Measurements from ENCODE around the gene CHST10.

Gene CHST10

DNA sequence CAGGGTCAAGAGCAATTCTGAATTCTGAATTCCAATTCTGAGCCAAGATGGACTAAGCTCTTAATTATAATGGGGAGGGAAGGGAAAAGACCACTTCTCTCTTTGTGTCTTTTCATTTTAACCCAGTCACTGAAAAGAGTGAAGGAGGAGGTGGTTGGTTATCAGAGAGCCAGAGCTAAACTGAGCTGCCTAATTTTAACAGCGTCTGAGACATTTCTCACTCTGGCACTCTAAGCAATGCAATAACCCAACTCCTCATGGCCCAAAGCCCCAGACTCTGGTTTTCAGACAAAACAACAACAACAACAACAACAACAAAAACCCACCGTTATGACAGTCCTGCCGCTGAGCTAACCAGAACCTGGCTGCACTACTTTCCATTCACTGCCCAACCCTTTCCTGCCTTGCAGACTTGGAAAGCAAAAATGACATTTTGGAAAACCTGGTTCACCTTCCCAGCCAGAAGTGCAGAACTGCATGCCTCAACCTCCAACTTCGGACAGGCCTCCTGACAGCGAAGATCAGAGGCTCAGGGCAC, 1.0 kb downstream of the CHST10 start:
- no peak for DNase-seq (ENCODE audit: low read depth in 2 of 2)

DNA sequence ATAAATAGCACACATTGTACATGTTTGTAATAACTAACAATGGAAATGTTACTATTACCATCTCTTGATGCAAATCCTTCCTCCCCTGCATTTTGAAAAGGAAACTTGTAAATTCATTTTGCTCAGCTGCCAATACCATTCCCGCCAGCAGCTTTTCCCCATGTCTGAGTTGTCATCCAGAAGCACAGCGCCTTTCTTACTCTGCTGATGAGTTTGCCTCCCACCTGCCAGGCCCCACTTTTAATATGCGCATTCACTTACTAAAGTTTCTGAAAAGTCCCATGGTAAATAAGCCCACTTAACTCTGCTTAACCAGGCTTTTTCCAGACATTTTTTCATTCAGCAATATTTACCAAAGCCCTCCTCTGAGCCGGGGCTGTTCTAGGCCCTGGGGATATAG, 3.9 kb downstream of the CHST10 start:
- DNase-seq (ENCODE audit: low read depth in 2 of 2), result no peak

DNA sequence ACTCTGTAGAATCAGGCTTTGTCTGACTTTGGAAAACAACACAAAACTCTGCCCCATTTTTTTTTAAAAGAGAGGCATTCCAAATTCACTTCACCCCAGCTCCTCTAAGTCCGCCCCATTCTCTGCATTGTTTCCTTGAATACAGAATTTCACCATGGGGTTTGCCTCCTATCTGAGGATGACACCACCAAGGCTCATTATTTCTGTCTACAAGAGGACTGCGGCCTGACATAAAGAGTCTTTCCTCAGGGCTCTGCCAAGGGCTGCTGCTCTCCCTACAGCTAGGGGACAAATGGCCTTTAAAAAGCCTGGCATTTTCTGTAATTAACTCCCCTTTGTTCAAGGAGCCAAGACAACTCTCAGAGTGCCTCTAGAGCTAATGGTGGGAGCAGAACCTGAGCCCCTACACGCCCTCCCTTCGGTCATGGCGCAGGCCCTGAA, 4.6 kb downstream of the CHST10 start:
- no peak for DNase-seq (ENCODE audit: low read depth in 2 of 2)

DNA sequence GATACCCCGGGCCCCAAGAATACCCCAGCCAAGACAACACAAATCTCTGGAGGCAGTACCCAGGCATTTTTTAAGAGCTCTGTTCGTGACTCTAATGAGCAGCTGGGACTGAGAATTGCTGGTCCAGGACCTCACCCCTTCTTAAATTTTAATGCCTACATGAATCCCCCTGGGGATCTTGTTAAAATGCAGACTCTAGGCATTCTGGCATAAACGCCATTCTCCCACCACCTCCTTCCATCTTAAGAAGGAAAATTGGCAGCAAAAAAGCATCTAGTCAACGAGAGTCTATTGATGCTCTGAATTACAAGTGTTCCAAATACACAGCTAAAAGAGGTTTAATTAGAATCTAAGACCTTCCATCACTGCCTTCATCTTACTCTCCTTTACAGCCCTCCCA, 5.0 kb downstream of the CHST10 start:
- DNase-seq (ENCODE audit: low read depth in 2 of 2), result no peak

DNA sequence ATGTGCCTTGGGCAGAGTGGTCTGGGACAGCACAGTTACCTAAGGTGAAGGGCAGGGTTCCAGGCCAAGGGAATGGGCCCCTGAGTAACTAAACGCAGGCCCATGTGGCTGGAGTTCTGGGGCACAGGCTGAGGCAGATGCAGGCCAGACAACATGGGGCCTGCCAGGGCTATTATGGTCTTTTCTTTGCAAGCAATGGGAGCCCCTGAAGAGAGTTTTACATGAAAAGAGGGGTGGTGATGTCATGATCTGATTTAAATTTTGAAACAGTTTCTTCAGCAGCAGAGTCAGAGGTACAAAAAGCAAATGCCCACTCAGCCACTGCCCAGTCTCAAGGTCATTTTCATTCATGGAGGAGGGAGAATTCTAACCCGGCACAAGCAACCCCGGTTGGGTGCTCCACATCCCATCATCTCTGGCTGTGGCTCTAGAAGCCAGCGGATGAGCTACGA, 5.6 kb downstream of the CHST10 start:
- DNase-seq (ENCODE audit: low read depth in 2 of 2), result no peak

DNA sequence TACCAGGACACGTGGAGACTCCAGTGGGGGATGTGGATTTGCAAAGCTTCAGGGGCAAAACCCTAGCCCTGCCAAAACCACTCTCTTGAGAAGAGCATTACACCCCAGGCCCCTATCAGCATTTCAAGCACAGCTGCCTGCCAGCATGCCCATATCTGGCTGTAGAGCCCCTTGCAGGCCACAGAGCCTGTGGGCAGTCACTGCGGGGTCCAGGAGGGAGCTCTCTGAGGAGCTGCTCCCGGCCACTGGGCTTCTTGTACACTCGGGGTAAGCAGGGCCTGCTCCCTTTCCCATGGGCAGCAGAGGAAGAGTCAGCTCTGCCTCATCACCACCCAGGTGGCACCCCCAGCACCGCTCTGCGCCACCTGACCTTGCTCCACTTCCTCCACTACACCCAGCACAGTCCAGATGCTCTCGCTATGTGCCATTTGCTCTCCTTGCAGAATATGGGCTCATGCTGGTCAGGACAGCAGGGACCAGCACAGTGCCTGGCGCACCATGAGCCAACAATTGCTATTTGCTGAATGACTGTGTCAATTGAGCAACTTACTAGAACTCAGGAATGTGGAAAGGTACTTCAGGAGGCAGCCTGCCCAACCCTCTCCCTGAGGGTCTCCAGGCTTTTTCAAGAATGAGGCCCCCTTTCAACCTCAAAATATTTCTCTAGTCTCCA, 7.4 kb downstream of the CHST10 start:
- no peak for DNase-seq (ENCODE audit: low read depth in 2 of 2)

DNA sequence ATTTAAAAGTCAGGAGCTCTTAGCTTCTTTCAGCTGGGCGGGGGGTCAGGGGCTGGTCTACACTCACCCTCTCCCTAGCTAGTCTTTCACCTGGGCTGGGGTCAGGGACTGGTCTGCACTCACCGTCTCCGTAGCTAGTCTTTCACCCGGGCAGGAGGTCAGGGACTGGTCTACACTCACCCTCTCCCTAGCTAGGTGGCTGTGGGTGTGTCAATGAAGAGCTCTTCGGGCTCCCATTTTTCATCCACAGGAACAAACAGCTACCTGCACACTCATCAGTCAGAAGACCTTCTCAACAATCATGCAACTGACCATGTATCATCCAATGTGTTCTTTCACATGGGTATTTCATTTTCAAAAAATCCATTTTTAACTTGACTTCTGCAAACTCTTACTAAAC, 8.0 kb downstream of the CHST10 start:
- no peak for DNase-seq (ENCODE audit: low read depth in 2 of 2)

DNA sequence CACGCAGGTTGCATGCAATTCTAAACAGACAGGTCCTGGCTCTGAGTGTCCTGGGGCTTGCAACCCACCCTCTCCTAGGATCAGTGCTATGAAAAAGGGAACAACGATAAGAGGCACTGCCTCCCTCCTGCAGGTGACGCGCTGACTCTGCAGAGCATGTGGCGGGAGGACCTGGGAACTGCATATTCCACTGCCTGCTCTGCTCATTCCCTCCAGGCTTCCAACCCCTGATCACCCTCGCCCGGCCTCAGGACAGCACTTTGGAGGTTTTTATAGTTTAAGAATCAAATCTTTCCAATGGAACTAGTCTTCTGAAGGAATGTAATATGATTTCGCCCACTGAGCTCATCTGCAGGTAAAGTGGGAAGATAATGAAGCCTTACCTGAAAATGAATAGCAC, 8.5 kb downstream of the CHST10 start:
- no peak for DNase-seq (ENCODE audit: low read depth in 2 of 2)

DNA sequence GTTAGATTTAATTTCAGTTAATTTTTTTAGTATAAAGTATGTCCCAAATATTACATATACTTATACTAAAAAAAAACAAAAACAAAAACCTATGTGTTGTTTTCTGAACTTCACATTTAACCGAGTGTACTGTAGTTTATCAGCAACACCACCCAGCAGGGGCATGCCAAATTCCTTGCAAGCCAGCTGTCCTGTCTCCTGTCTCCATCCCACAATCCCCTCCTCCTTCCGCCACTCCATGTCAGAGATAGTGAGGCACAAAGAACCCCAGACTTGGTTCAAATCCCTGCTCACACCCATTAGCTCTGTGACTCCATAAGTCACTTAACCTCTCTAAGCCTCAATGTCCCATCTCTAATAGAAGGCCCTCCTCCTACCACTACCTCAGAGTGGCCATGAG, 9.4 kb downstream of the CHST10 start:
- DNase-seq (ENCODE audit: low read depth in 2 of 2), result no peak

DNA sequence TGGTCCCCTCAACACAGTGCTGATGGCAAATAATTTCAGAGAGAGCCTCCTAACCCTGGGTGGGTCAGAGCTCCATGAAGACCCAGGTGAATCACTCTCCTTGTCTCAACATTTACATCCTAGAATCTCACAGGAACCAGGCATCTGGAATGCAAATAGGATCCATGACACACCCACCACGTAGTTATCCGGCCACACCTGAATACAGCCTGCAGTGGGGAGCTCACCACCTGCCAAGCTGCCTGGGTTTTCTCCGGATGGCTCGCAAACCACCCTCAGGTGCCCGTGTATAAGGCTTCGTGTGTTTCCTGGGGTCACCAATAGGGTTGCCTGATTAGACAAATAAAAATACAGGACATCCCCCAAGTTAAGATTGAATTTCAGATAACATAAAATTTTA, 9.9 kb downstream of the CHST10 start:
- no peak for DNase-seq (ENCODE audit: low read depth in 2 of 2)

DNA sequence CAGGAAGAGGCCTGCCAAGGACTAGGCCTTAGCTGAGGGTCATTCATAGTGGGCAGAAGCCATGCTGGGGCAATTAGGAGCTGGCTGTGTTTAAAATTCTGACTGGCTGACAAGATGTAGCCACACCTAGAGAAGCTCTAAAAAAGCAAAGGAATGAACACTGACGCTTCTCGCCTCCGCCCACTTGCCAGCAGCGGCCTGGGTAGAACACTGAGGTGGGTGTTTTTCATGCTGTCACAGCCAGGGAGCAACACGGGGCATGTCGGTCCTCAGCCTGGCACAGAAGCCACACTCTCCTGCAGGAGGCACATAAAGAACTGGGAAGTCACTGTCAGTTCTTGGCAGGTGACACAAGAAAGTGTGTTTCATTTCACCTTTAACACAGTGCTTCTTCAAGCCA, 10.4 kb downstream of the CHST10 start:
- DNase-seq (ENCODE audit: low read depth in 2 of 2), result no peak

DNA sequence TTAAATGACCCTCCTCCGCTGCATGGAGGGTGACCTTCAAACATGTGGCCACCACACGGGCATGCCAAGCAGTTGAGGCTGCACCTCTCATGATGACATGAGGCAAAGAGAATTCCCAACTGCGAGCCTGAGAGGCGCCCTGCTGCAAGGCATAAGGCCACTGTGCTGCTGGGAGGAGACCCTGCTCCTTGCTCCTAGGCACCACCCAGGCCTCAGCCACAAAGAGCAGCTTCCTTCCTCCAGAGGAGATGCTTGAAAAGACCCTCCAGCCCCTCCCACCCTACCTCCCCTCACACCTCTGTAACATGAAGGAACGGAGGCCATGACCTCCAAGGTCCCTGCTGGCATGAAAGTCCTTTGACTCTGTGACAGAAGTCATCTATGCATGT, 11.4 kb downstream of the CHST10 start:
- DNase-seq (ENCODE audit: low read depth in 2 of 2), result no peak

DNA sequence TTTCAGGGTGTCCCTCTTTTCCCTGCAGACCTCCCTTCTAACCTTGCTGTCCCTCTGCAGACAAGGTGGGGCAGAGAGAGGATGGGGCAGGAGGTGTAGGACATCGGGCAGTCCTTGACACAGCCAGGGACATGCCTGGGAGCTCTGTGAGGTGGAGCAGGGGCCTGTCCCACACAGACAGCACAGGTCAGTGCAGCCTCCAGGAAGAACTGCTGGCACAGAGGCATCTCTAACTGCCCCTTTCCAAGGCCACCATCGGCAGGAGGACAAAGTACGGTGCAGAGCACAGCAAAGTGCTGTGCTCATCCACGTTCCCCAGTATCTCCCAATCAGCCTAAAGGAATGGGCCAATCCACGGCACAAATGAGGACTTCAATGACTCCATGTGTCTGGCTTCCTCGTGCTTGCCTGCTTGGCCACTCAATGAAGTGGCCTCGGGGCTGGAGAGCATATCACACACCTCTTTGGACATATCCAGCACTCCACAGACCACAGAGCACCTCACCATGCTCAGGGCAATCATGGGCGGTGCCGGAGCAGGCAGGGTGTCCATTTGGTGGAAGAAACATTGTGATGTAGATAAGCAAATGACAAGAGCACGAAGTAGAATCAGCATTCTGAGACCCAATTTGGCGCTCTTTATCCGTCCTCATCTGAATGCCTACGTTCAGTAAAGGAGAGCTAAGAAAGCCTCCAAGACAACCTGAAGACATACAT, 11.9 kb downstream of the CHST10 start:
- no peak for DNase-seq (ENCODE audit: low read depth in 2 of 2)

DNA sequence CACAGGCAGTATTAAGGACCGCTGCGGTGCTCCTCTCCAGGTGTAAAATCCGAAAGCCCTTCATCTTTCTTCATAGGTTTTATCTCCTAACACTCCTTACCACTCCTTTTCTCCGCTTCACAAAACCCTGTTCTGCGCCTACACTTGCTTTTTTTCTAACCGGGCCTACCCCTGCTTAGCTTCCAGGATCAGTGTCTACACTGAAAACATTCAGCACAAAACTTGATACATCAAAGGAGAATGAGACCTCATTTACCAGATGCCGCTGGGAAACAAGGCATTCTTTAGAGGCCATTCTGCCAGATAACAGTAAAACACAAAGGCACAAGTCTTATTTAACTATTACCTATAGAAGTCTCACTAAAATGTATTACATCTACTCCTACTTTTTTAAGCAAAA, 13.1 kb downstream of the CHST10 start:
- DNase-seq (ENCODE audit: low read depth in 2 of 2), result no peak

DNA sequence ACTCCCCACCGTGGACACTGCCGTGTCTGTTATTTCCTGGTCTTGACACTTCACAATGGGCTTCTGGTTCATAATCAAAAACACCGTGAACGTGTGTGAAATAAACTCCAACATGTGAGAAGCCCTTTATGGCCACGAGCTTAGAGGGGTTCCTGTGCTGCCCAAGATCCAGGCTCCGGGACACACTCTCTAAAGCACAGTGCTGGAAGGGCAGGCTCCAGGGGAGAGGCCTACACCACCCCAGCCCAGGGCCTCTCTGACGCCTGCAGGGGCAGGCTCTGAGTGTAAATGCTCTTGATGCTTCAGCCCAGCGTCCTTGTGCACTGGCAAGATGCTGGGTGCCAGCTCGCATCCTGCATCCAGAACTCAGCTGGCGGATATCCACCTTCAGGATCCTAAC, 13.7 kb downstream of the CHST10 start:
- no peak for DNase-seq (ENCODE audit: low read depth in 2 of 2)

DNA sequence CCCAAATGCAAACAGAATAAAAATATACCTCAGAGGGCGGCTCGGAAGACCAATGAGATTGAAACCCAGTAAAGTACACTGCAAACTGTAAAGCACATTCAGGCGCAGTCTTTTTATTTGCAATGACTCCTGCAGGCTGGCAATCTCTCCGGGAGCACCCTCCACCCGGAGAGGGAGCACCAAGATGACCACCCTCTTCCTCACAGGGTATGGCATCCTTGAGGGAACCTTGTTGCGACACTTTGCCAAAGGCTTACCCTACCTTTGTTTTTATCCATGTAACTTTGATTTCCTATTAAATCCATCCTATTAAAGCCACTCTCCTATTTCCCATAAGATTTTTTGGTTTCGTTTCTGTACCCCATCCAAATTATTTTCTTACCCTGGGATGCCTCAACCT, 16.2 kb downstream of the CHST10 start:
- DNase-seq (ENCODE audit: low read depth in 2 of 2), result no peak

DNA sequence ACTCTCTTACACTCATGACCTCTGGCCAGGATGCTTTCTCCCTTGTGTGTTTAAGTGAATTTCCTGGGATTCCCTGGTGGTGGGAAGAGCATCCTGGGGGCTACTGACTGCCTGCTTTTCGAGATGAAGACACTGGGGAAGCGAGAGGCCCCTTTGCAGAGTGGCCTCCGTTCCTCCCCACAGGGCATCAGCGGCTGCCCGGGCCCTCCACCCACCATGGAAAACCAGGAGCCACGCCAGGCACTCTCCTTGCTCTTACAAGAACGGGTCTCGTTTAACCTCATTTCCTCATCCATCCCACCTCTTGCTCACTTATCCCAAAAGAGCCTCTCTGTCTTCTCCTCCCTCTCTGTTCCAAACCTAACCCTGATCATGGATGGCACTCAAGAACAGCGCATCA, 17.8 kb downstream of the CHST10 start:
- no peak for DNase-seq (ENCODE audit: low read depth in 2 of 2)

DNA sequence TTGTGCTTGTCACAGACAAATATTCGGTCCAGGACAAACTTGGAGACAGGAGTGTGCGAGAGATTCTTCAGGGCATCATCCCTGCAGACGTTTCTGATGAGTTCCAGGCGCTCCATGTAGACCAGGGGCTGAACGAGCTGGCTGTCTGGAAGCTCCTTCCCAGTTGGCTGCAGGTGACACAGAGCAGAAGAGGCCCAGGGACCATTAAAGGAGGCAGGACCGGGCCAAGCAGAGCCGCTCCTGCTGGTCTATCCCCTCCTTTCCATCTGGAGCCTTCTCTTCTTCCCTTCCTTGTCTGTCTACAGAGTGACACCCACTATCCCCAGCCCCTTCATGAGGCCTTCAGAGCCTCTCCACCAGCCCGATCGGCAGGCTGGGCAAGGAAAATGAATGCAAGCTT, 19.5 kb downstream of the CHST10 start:
- no peak for DNase-seq (ENCODE audit: low read depth in 2 of 2)

DNA sequence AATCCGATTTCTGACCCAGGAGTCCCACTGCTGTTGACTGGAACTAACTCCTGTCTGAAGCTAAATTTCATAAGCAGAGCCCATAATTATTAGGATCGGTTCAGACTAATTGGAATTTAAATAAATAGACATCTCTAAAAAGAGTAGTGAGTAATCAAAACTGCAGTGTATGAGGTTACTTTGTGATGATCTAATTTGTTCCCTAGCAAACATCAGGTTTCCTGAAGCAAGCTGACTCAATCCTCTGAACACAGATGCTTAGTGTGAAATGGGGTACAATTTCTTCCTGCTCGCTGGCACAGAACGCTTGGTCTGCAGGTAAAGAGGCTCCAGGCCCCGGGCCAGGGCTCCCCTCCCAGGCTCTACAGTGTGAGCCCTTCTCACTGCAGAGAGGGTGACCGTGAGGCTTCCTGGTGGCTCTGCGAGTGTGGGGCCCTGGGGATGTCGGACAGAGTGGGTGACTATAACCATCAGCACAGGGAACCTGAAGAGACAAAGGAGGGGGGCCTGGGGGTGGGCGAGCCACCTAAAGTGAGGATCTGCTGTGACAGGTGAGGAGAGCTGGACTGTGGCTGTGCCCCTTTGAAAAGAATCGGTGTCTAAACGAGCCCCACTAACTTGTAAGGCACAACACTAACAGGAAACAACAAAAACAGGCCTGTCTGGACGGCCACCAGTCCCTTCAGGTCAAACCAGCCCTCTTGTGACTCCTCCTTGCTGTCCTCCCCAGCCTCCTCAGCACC, 20.2 kb downstream of the CHST10 start:
- no peak for DNase-seq (ENCODE audit: low read depth in 2 of 2)

DNA sequence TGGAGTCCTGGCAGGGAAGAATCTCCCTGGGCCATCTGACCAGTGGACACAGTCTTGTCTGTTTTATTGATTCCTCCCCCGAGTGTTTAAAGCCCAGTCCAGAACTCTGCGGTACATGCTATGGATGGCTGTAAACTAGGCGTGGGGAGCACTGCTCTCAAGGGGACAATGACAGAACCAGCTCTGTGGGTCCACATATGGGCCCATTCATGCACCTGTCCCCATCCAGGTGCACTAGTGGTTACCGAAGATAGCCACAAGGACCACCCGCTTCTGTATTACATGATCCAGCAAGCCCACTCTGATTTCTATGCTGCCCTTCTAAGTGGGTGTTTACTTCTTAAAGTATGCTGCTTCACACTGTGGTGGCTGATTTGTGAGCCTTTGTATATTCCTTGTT, 21.0 kb downstream of the CHST10 start:
- DNase-seq (ENCODE audit: low read depth in 2 of 2), result no peak

DNA sequence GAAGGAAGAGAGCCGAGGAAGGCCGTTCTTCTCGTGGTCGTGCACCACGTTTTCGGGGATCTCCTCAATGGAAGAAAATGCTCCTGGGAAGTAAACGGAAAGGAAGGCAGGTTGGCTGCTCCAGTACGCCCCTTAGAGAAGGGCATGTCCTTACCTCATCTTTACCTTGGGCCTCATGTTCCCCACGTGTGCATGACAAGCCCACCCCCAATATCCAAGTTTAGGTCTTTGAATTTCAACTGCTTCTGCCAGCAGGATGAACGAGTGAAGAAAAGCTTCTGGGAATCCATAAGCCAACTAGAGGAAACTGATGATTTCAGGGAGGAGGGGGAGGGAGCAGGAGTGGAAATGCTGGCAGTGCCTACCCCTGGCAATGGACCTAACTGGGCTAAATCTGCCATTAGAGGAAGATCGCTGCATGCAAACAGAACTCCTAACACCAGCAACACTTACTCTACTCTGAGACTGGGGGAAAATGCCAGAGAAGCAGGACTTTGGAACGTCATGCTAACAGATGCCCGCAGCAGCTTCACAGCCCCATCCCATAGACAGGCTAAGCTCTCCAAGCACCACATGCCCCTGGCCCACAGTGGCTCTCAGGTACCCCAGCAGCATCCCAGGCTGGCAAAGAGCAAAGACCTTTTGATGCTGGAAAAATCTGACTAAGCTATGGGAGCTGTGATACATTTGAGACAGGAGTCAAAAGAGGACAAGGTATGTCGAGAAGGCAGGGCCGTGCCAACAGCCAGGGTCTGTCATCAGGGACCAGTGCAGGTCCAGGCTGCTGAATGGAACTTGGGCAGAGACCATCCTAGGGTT, 21.7 kb downstream of the CHST10 start:
- DNase-seq (ENCODE audit: low read depth in 2 of 2), result no peak

DNA sequence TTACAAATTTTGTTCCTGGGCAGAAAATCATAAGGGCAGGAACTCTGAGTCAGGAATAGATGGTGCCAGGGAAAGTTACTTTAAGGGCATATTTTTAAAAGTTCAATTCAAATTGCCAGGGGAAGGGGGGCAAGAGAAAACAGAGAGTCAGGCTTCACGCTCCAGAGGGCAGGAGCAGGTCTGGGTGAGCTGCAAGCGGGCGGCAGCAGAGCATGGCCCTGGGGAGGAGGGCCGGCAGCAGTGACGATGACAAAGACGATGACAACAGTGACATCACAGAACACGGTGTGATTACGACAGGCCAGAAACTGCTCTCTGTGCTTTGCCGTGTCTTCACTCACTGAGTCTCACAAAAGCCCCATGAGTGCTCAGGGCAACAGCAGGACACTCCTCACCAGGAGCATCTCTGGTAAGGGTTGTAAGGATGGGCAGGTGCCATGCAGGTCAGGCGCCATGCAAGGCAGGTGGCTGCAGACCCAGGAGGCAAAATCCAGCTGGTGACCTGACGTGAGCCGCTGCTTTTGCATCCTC, 23.3 kb downstream of the CHST10 start:
- DNase-seq (ENCODE audit: low read depth in 2 of 2), result no peak

All from stimulated activated CD4-positive, alpha-beta T cell treated with anti-CD3 and anti-CD28 coated beads, Interleukin-1b, Interleukin-23, amount 100 ng/mL, for 4 hours (primary cell).